Measurements from ENCODE around the gene JAZF1.

DNA sequence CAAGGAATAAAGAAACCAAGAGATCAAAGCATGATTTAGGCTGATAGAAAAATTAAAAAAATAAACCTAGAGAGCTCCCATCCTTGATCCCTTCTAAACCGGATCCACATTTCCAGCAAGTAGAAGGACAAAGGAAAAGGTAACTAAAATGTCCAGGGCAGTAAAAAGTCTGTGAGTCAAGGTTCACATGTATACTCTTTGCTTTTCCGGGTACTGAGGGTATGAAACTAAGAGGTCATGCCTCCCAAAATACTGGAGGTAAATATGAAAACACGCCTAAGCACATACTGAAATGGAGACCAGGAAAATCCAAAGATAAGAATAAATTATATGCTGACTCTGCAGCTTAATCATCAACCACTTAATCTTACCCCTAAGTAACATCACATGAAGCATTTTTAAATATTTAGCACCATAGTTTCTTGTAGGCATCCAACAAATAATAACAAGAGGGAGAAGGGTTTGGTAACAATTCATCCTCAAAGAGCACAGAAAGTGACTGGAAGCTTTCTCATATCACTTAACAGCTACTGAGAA is 35.4 kb downstream of the JAZF1 start:
- TF ChIP-seq POLR2A (IDR thresholded peaks at IDR 0.05), result no peak
- TF ChIP-seq, protein P1, sequence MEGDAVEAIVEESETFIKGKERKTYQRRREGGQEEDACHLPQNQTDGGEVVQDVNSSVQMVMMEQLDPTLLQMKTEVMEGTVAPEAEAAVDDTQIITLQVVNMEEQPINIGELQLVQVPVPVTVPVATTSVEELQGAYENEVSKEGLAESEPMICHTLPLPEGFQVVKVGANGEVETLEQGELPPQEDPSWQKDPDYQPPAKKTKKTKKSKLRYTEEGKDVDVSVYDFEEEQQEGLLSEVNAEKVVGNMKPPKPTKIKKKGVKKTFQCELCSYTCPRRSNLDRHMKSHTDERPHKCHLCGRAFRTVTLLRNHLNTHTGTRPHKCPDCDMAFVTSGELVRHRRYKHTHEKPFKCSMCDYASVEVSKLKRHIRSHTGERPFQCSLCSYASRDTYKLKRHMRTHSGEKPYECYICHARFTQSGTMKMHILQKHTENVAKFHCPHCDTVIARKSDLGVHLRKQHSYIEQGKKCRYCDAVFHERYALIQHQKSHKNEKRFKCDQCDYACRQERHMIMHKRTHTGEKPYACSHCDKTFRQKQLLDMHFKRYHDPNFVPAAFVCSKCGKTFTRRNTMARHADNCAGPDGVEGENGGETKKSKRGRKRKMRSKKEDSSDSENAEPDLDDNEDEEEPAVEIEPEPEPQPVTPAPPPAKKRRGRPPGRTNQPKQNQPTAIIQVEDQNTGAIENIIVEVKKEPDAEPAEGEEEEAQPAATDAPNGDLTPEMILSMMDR (IDR thresholded peaks at IDR 0.05), result no peak
